Hepatocyte (in vitro differentiated cells): ENCODE results near the gene COLQ. TPM values are rescaled to one million over a fixed set of nuclear protein-coding genes. Genes with fewer than 3 reads are reported as not detected.
A peak's percentile ranks its signal among the peaks of the same experiment; 100 is the strongest.

Source experiments
- DNase-seq: peaks from one replicate; pipeline ENCODE4 v3.0.0-alpha.2; 2016; ENCODE audit warnings: low spot score
- H2AFZ ChIP-seq: fragments of 200-600 bp; sonication (generic); 2 replicates; pipeline ENCODE4 v1.6.0; 2016; ENCODE audit warnings: antibody characterized with exemption, mild to moderate bottlenecking
- H3K27ac ChIP-seq: fragments of 200-600 bp; sonication (generic); 2 replicates; pipeline ENCODE4 v1.5.1; 2016; ENCODE audit warnings: mild to moderate bottlenecking
- H3K27me3 ChIP-seq: fragments of 200-600 bp; sonication (generic); 2 replicates; pipeline ENCODE4 v1.6.1; 2016
- H3K36me3 ChIP-seq: fragments of 200-600 bp; sonication (generic); replicated peaks from 2 replicates; pipeline ENCODE4 v1.5.1; 2016; ENCODE audit warnings: low read depth; ENCODE audit not compliant: insufficient read depth
- H3K4me1 ChIP-seq: fragments of 200-600 bp; sonication (generic); 2 replicates; pipeline ENCODE4 v1.5.1; 2016; ENCODE audit warnings: mild to moderate bottlenecking, moderate library complexity; ENCODE audit not compliant: insufficient read depth
- H3K4me2 ChIP-seq: fragments of 200-600 bp; sonication (generic); 2 replicates; pipeline ENCODE4 v1.6.0; 2016
- H3K4me3 ChIP-seq: fragments of 200-600 bp; sonication (generic); 2 replicates; pipeline ENCODE4 v1.5.1; 2016; ENCODE audit warnings: mild to moderate bottlenecking
- H3K79me2 ChIP-seq: fragments of 200-600 bp; sonication (generic); 2 replicates; pipeline ENCODE4 v1.6.0; 2017; ENCODE audit warnings: mild to moderate bottlenecking
- H3K9me2 ChIP-seq: fragments of 200-600 bp; sonication (generic); replicated peaks from 2 replicates; pipeline ENCODE4 v1.6.0; 2017; ENCODE audit warnings: mild to moderate bottlenecking; ENCODE audit not compliant: insufficient read depth
- H3K9me3 ChIP-seq: fragments of 200-600 bp; sonication (generic); 2 replicates; pipeline ENCODE4 v1.5.1; 2016; ENCODE audit warnings: low read depth, mild to moderate bottlenecking
- H4K20me1 ChIP-seq: fragments of 200-600 bp; sonication (generic); 2 replicates; pipeline ENCODE4 v1.6.0; 2016; ENCODE audit warnings: mild to moderate bottlenecking; ENCODE audit not compliant: insufficient read depth, poor library complexity, severe bottlenecking
- CTCF ChIP-seq: fragments of 200-600 bp; sonication (generic); IDR thresholded peaks from 2 replicates; pipeline ENCODE4 v1.5.1; 2016; ENCODE audit warnings: antibody characterized with exemption, mild to moderate bottlenecking; ENCODE audit not compliant: poor library complexity
- EZH2 ChIP-seq: fragments of 200-600 bp; sonication (generic); IDR thresholded peaks from 2 replicates; pipeline ENCODE4 v1.6.1; 2016; ENCODE audit warnings: antibody characterized with exemption, mild to moderate bottlenecking, borderline replicate concordance
- EZH2phosphoT487 ChIP-seq: fragments of 200-600 bp; sonication (generic); IDR thresholded peaks from one replicate; pipeline ENCODE4 v1.6.1; 2018; ENCODE audit warnings: antibody characterized with exemption, mild to moderate bottlenecking, low read depth, moderate library complexity; ENCODE audit not compliant: unreplicated experiment, severe bottlenecking
- WGBS: methylation state at CpG from one replicate; pipeline ENCODE4 v1.1.6; 2016; ENCODE audit warnings: low lambda C conversion rate; ENCODE audit errors: missing lambda C conversion rate; 5-methylcytosine and 5-hydroxymethylcytosine counted together
- polyA plus RNA-seq: library from polyadenylated mRNA; unstranded; fragments of >200 nt; fragmentation: Nextera tagmentation; extraction: Ambion mirVana; gene quantifications from 2 replicates; pipeline ENCODE4 v1.2.1, GENCODE V29; 2016
- total RNA-seq: library from RNA; depleted of rRNA; stranded (reverse); fragments of >200 nt; gene quantifications from 2 replicates; pipeline ENCODE4 v1.2.3, GENCODE V29; 2014

COLQ gene
- total RNA-seq, result 0.27 and 5.5 TPM in 2 replicates
- polyA plus RNA-seq, result 0.73 and 1.0 TPM in 2 replicates

GRCh38 chr3:15521573-15521965, at the start of gene COLQ:
COLQ (minus strand) TSS chr3:15521706; CDS start chr3:15521625, 81 bp downstream.
- Histone ChIP-seq H3K4me2 (peak within 1 kb of the TSS; percentile 49), H3K27me3 (no peaks in the 10 kb centered on the region), H2AFZ (no peak within 1 kb of the TSS), H3K4me1 (peaks cover 5% of the 10 kb centered on the region), H3K9me2 (no peaks in the 10 kb centered on the region), H3K36me3 (no peaks in the 10 kb centered on the region), H3K9me3 (no peaks in the 10 kb centered on the region), H3K79me2 (no peaks in the 10 kb centered on the region), H4K20me1 (no peaks in the 10 kb centered on the region), H3K27ac (no peak within 1 kb of the TSS), H3K4me3 (no peak within 1 kb of the TSS)
- no peak for DNase-seq
- TF ChIP-seq CTCF (no peak), EZH2phosphoT487 (no peak), EZH2 (no peak)
- 34% methylated on average over 6 of the region's 6 CpGs for WGBS

- no peaks in the 10 kb centered on the region for H3K4me1 ChIP-seq
- H3K27me3 ChIP-seq, result no peaks in the 10 kb centered on the region
- H4K20me1 ChIP-seq, result no peaks in the 10 kb centered on the region
- H3K27ac ChIP-seq, result peak overlapping the region; percentile 86
- TF ChIP-seq EZH2, result no peak
- TF ChIP-seq EZH2phosphoT487, result no peak
- no peaks in the 10 kb centered on the region for H3K79me2 ChIP-seq
- no peak overlapping the region for H2AFZ ChIP-seq
- no peaks in the 10 kb centered on the region for H3K36me3 ChIP-seq
- peak overlapping the region; percentile 25 for H3K4me2 ChIP-seq
- H3K9me3 ChIP-seq, result no peaks in the 10 kb centered on the region
- WGBS, result 81% methylated on average over 1 of the region's 1 CpG
- DNase-seq, result no peak
- H3K4me3 ChIP-seq, result no peak overlapping the region
- H3K9me2 ChIP-seq, result no peaks in the 10 kb centered on the region
These were observed 41.7 kb upstream of the COLQ start for GRCh38 chr3:15563190-15563589.

- no peak for TF ChIP-seq EZH2phosphoT487
- no peak for TF ChIP-seq EZH2
- TF ChIP-seq CTCF, result no peak
- DNase-seq, result peak; percentile 35
- Histone ChIP-seq H3K9me3 (no peaks in the 10 kb centered on the region), H3K4me3 (no peak overlapping the region), H3K79me2 (no peaks in the 10 kb centered on the region), H3K4me1 (no peaks in the 10 kb centered on the region), H4K20me1 (no peaks in the 10 kb centered on the region), H3K9me2 (no peaks in the 10 kb centered on the region), H3K36me3 (no peaks in the 10 kb centered on the region), H3K27me3 (no peaks in the 10 kb centered on the region), H2AFZ (no peak overlapping the region), H3K27ac (peak overlapping the region; percentile 86), H3K4me2 (peak overlapping the region; percentile 25)
- 73% methylated on average over 5 of the region's 5 CpGs for WGBS
These were observed 41.1 kb upstream of the COLQ start for GRCh38 chr3:15562560-15562959.

GRCh38 chr3:15558581-15558980, 37.1 kb upstream of the COLQ start:
- no peaks in the 10 kb centered on the region for H3K9me3 ChIP-seq
- no peak overlapping the region for H3K4me2 ChIP-seq
- no peak overlapping the region for H3K27ac ChIP-seq
- no peak overlapping the region for H2AFZ ChIP-seq
- TF ChIP-seq CTCF (no peak), EZH2phosphoT487 (no peak), EZH2 (no peak)
- no peaks in the 10 kb centered on the region for H3K79me2 ChIP-seq
- H3K9me2 ChIP-seq, result no peaks in the 10 kb centered on the region
- H3K36me3 ChIP-seq, result no peaks in the 10 kb centered on the region
- no peaks in the 10 kb centered on the region for H4K20me1 ChIP-seq
- DNase-seq, result no peak
- 94% methylated on average over 9 of the region's 9 CpGs for WGBS
- no peaks in the 10 kb centered on the region for H3K4me1 ChIP-seq
- no peaks in the 10 kb centered on the region for H3K27me3 ChIP-seq
- H3K4me3 ChIP-seq, result no peak overlapping the region
